Ovary (tissue), 3 donors: ENCODE results near the gene TNIP1.

Experiments used
- POLR2A ChIP-seq: fragments of 450-650 bp; IDR thresholded peaks from one replicate; pipeline ENCODE4 v1.6.1; 2017; ENCODE audit warnings: antibody characterized with exemption, mild to moderate bottlenecking, moderate library complexity
- TF ChIP-seq, protein P1 (sequence below), 3 donors: fragments of 450-650 bp in 2 of 3; fragments of 200-600 bp in 1 of 3; IDR thresholded peaks; one replicate each; pipeline versions ENCODE4 v1.5.1 to v1.8.0; 2016 to 2022; ENCODE audit warnings: antibody characterized with exemption in 3 of 3, mild to moderate bottlenecking in 1 of 3
- donor health status: DM: no; HTN: no; CAD: no.

DNA sequence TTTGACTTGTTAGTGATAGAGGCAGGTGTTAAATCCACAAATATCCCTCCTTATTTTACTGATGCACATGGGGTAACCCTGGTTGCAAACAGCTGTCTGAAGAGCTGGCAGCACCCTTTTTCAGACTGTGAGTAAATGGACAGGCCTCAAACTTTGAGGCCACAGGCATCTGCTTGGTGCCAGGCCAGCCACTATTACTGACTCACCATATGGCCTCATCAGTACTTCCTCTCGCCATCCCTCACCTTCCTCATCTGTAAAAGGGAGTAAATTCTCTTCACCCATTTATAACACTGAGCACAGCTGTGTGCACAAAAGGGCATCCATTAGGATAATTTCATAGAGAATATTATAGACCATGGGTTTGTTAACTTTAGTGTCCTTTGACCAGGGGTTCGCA is 11.9 kb upstream of the TNIP1 start:
- TF ChIP-seq, protein P1, sequence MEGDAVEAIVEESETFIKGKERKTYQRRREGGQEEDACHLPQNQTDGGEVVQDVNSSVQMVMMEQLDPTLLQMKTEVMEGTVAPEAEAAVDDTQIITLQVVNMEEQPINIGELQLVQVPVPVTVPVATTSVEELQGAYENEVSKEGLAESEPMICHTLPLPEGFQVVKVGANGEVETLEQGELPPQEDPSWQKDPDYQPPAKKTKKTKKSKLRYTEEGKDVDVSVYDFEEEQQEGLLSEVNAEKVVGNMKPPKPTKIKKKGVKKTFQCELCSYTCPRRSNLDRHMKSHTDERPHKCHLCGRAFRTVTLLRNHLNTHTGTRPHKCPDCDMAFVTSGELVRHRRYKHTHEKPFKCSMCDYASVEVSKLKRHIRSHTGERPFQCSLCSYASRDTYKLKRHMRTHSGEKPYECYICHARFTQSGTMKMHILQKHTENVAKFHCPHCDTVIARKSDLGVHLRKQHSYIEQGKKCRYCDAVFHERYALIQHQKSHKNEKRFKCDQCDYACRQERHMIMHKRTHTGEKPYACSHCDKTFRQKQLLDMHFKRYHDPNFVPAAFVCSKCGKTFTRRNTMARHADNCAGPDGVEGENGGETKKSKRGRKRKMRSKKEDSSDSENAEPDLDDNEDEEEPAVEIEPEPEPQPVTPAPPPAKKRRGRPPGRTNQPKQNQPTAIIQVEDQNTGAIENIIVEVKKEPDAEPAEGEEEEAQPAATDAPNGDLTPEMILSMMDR (IDR thresholded peaks at IDR 0.05) = no peak
- no peak for TF ChIP-seq POLR2A
